ENCODE measurements around the gene PMF1. TPM values are rescaled to one million over a fixed set of nuclear protein-coding genes. Genes with fewer than 3 reads are reported as not detected.
A peak's percentile ranks its signal among the peaks of the same experiment; 100 is the strongest.
"Not testable (repeated sequence)": the region's sequence is repeated elsewhere in the genome, so short reads cannot be mapped to it uniquely, and the experiment has no call there.

PMF1 gene
- total RNA-seq, 2 donors from 2014 or later: 122 to 127 TPM

DNA sequence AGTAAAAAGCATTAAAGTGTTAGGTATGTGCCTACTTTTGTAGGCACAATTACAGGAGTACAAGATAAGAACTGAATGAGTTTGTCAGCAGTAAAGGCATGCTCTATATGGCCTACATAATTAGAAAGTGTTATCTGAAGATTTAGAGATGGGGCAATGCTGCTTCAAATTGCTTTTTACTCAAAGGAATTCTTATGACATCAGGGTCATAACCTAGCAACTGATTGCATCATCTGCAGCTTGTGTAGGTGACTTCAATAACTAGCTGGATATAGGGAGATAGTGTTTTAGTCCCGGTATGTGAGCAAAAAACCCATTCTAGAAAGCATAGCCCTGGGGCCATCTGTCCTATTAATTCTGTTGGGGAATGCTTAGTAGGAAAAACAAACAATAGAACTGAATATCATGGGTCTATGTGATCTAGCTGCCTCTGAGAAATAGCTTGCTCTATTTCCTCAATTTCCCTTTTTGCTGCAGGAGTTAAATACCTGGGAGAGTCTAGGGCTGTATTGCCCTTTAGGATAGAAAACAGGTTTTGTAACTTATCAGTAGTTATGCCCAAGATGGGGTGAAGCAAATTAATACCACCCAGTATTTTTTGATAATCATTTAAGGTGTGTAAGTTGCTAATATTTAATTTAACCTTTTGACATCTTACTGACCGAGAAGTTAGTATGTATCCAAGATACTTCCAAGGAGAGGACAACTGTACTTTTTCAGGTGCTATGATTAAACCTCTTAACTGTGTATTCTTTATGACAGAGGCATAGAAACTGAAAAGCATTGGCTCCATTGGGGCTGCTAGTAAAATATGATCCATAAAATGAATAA lies 26.2 kb upstream of the PMF1 start:
- not testable (repeated sequence) for H3K4me1 Mint-ChIP-seq (ENCODE audit: low read depth); DNase-seq; H3K27ac Mint-ChIP-seq; H3K4me3 Mint-ChIP-seq; H3K27me3 Mint-ChIP-seq (ENCODE audit: low read depth); H3K36me3 Mint-ChIP-seq (ENCODE audit: insufficient read depth in 2 of 2); ATAC-seq (replicated peaks in 1 of 2); H3K9me3 Mint-ChIP-seq

DNA sequence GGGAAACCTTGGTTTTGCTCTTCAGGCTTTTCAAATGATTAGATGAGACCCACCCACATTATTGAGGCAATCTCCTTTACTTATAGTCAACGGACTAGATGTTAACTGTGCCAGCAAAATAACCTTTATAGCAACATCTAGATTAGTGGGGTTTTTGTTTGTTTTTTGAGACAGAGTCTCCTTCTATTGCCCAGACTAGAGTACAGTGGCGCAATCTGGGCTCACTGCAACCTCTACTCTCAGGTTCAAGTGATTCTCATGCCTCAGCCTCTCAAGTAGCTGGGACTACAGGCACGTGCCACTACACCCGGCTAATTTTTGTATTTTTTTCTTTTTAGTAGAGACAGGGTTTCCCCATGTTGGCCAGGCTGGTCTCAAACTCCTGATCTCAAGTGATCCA lies 22.5 kb upstream of the PMF1 start:
- not testable (repeated sequence) for H3K9me3 Mint-ChIP-seq; DNase-seq; ATAC-seq (replicated peaks in 1 of 2); H3K27me3 Mint-ChIP-seq (ENCODE audit: low read depth); H3K4me1 Mint-ChIP-seq (ENCODE audit: low read depth); H3K27ac Mint-ChIP-seq; H3K4me3 Mint-ChIP-seq
- H3K36me3 Mint-ChIP-seq (ENCODE audit: insufficient read depth in 2 of 2): peaks cover 6 to 17% of the 10 kb centered on the region in 2 donors

DNA sequence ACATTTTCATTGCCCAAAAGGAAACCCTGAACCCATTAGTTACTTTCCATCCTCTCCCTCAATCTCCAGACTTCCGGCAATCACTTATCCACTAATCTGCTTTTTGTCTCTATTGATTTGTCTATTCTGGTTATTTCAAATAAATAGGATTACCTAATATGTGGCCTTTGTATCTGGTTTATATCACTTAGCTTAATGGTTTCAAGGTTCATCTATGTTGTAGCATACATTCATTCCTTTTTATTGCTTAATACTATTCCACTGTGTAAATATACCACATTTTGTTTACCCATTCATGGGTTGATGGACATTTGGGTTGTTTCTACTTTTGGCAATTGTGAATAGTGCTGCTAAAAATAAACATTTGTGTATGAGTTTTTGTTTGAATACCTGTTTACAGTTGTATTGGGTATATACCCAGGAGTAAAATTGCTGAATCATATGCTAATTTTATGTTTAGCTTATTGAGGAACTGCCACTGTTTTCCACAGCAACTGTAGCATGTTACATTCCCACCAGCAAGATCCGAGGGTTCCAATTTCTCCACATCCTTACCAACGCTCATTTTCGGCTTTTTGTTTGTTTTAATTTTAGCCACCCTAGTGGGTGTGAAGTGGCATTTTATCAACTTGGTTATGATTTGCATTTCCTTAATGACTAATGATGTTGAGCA lies 21.4 kb upstream of the PMF1 start:
- Mint-ChIP-seq H3K4me1 (ENCODE audit: low read depth) (no peaks in the 10 kb centered on the region), H3K27ac (no peak overlapping the region), H3K9me3 (peaks cover 0 to 1% of the 10 kb centered on the region in 2 donors), H3K27me3 (ENCODE audit: low read depth) (no peaks in the 10 kb centered on the region), H3K36me3 (ENCODE audit: insufficient read depth in 2 of 2) (peaks cover 9 to 26% of the 10 kb centered on the region in 2 donors), H3K4me3 (no peak overlapping the region)
- DNase-seq (no peak), ATAC-seq (replicated peaks in 1 of 2) (no peak)

DNA sequence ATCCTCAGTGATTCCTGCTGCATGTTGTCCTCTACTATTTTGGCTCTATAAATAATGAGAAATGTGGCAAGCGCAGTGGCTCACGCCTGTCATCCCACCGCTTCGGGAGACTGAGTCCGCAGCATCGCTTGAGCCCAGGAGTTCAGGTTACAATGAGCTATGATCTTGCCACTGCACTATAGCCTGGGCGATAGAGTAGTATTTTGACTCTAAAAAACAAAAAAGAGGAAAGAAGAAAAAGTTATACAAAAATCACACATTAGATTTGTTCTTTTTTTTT lies 19.7 kb upstream of the PMF1 start:
- no peaks in the 10 kb centered on the region for H3K27me3 Mint-ChIP-seq (ENCODE audit: low read depth)
- H3K4me3 Mint-ChIP-seq: peak overlapping the region in 1 of 2 donors; percentile 93
- peaks cover 11 to 28% of the 10 kb centered on the region in 2 donors for H3K36me3 Mint-ChIP-seq (ENCODE audit: insufficient read depth in 2 of 2)
- no peaks in the 10 kb centered on the region for H3K4me1 Mint-ChIP-seq (ENCODE audit: low read depth)
- H3K27ac Mint-ChIP-seq: peak overlapping the region; percentile 84
- DNase-seq: no peak
- no peak for ATAC-seq (replicated peaks in 1 of 2)
- H3K9me3 Mint-ChIP-seq: peaks cover 0 to 1% of the 10 kb centered on the region in 2 donors

DNA sequence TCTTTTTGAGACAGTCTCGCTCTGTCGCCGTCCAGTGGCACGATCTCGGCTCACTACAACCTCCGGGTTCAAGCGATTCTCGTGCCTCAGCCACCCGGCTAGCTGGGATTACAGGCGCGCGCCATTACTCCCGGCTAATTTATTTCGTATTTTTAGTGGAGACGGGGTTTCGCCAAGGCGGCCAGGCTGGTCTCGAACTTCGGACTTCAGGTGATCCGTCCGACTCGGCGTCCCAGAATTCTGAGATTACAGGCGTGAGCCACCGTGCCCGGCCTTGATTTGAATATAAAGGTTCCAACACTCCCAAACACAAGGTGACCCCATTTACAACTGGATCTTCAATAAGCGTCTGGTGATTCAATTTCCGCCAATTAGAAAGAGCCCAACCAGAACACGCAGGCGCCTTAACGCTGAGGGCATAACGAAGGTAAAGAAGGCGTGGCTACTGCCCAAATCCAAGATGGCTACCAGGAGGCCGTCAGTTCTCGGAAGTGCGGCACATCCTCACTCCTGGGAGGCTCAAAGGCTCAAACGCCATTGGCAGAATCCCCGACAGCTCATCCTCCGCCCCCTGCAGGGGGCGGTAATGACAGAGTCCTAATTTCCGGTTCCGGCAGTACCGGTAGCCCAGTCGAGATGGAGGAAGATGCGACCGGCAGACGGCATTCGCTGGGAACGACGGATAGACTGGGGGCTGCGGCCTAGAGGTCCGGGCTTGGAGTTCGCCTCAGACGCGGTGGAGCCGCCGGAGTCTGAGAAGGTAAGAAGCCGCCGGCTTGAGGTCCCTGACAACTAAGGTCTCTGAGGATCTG lies 19.1 kb upstream of the PMF1 start, which contains the start of gene SLC25A44:
Gene SLC25A44, plus strand, starts transcription at position 617 of the 812 bp plus-strand sequence. CDS start 5,744 bp downstream, outside the sequence.
- DNase-seq (peak; percentile 97), ATAC-seq (replicated peaks in 1 of 2) (peak; percentile 92 to 94)
- H3K27me3 Mint-ChIP-seq (ENCODE audit: low read depth): no peaks in the 10 kb centered on the region
- H3K9me3 Mint-ChIP-seq: peaks cover 0 to 1% of the 10 kb centered on the region in 2 donors
- peaks cover 13 to 31% of the 10 kb centered on the region in 2 donors for H3K36me3 Mint-ChIP-seq (ENCODE audit: insufficient read depth in 2 of 2)
- peak within 1 kb of the TSS in 1 of 2 donors; percentile 93 for H3K4me3 Mint-ChIP-seq
- H3K4me1 Mint-ChIP-seq (ENCODE audit: low read depth): no peaks in the 10 kb centered on the region
- peak within 1 kb of the TSS; percentile 84 for H3K27ac Mint-ChIP-seq

DNA sequence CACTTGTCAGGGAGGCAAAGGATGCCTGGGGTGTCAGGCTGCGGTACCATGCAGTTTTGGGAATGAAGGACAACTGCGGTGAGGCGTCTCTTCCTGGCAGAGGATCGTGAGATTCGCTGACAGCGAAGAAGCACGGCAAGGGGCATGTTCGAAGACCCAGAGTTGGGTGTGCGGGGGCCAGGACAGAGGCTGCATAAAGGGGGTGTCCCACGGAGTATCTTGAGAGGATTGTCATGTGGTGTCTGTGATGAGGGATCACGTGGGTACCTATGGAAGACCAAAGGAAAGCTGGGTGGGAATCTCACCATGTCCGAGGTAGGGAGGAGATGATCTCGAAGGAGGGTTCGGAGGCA lies 18.5 kb upstream of the PMF1 start:
- Mint-ChIP-seq H3K27me3 (ENCODE audit: low read depth) (no peaks in the 10 kb centered on the region), H3K9me3 (peaks cover 0 to 1% of the 10 kb centered on the region in 2 donors), H3K27ac (peak overlapping the region; percentile 84), H3K36me3 (ENCODE audit: insufficient read depth in 2 of 2) (peaks cover 16 to 35% of the 10 kb centered on the region in 2 donors), H3K4me1 (ENCODE audit: low read depth) (no peaks in the 10 kb centered on the region), H3K4me3 (peak overlapping the region in 1 of 2 donors; percentile 93)
- DNase-seq (no peak), ATAC-seq (replicated peaks in 1 of 2) (no peak)

DNA sequence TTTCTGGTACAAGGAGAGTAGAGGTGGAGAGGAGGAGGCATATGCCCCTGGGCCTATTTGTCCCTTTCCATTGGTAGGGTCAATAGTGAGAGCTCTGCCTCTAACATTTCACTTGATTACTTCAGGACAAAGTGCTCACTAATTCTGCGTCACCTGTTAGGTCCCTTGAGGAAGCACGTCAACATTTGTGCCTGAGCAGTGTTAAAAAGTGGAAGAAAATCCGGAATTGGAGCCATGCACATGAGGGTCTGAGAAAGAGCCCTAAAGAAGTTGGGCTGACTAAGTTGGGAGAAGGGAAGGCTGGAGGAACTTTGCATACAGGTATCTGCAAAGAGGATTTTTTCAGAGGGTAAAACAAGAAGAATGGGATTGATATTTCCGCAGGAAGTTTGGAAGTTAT lies 17.0 kb upstream of the PMF1 start:
- Mint-ChIP-seq H3K9me3 (no peaks in the 10 kb centered on the region), H3K27me3 (ENCODE audit: low read depth) (no peaks in the 10 kb centered on the region), H3K4me3 (peak overlapping the region in 1 of 2 donors; percentile 93), H3K27ac (peak overlapping the region; percentile 66), H3K4me1 (ENCODE audit: low read depth) (no peaks in the 10 kb centered on the region), H3K36me3 (ENCODE audit: insufficient read depth in 2 of 2) (peaks cover 26 to 46% of the 10 kb centered on the region in 2 donors)
- ATAC-seq (replicated peaks in 1 of 2) (no peak), DNase-seq (no peak)

- Mint-ChIP-seq H3K27ac (peak overlapping the region; percentile 66), H3K9me3 (no peaks in the 10 kb centered on the region), H3K36me3 (ENCODE audit: insufficient read depth in 2 of 2) (peaks cover 26 to 46% of the 10 kb centered on the region in 2 donors), H3K4me3 (peak overlapping the region in 1 of 2 donors; percentile 93), H3K27me3 (ENCODE audit: low read depth) (no peaks in the 10 kb centered on the region), H3K4me1 (ENCODE audit: low read depth) (no peaks in the 10 kb centered on the region)
- DNase-seq (no peak), ATAC-seq (replicated peaks in 1 of 2) (no peak)
Observed at GRCh38 chr1:156196445-156196844, 16.4 kb upstream of the PMF1 start.

DNA sequence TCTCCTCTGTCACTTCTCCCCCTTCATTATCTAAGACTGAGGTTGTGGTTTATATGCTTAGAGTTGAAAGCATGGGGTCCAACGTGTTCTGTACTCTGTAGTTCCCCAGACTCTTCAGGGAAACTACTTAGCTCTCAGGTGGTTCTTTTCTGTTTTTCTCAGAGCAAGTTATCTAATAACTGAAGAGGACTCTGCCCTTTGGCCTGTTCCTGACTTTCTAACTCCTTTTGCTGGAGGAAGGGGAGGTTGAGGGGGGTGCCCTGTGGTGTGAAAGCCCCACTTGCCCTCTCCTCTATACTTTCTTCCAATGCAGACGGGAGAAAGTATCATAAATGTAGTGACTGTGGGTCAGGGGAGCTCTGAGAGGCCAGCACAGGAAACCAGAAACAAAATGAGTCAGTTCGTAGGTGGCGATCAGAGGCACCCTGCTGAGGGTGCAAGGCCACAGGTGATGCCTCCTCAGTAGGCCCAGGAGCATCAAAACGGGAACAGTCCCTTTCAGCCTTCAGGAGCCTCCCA lies 13.9 kb upstream of the PMF1 start:
- Mint-ChIP-seq H3K4me3 (no peak overlapping the region), H3K36me3 (ENCODE audit: insufficient read depth in 2 of 2) (peaks cover 25 to 36% of the 10 kb centered on the region in 2 donors), H3K4me1 (ENCODE audit: low read depth) (peaks cover 3% of the 10 kb centered on the region)

DNA sequence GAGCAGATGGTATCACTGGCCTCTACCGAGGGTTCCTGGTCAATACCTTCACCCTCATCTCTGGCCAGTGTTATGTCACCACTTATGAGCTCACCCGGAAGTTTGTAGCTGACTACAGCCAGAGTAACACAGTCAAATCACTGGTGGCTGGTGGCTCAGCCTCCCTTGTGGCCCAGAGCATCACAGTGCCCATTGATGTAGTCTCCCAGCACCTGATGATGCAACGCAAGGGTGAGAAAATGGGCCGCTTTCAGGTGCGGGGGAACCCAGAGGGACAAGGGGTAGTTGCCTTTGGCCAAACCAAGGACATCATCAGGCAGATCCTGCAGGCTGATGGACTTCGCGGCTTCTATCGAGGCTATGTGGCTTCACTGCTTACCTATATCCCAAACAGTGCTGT lies 12.8 kb upstream of the PMF1 start:
- Mint-ChIP-seq H3K27me3 (ENCODE audit: low read depth) (no peaks in the 10 kb centered on the region), H3K4me1 (ENCODE audit: low read depth) (peaks cover 13% of the 10 kb centered on the region), H3K9me3 (no peaks in the 10 kb centered on the region), H3K4me3 (no peak overlapping the region), H3K27ac (peak overlapping the region; percentile 89), H3K36me3 (ENCODE audit: insufficient read depth in 2 of 2) (peaks cover 20 to 32% of the 10 kb centered on the region in 2 donors)
- ATAC-seq (replicated peaks in 1 of 2) (peak; percentile 27 to 52), DNase-seq (no peak)

More for the DNA sequence above, 13.9 kb upstream of the PMF1 start:
- ATAC-seq (replicated peaks in 1 of 2) (peak; percentile 86 to 88), DNase-seq (peak; percentile 68 to 71)
- Mint-ChIP-seq H3K27me3 (ENCODE audit: low read depth) (no peaks in the 10 kb centered on the region), H3K9me3 (no peaks in the 10 kb centered on the region), H3K27ac (peak overlapping the region; percentile 95)

- H3K27ac Mint-ChIP-seq: no peak overlapping the region
- no peaks in the 10 kb centered on the region for H3K9me3 Mint-ChIP-seq
- peaks cover 21 to 34% of the 10 kb centered on the region in 2 donors for H3K36me3 Mint-ChIP-seq (ENCODE audit: insufficient read depth in 2 of 2)
- peaks cover 31% of the 10 kb centered on the region for H3K4me1 Mint-ChIP-seq (ENCODE audit: low read depth)
- DNase-seq (no peak), ATAC-seq (replicated peaks in 1 of 2) (no peak)
- no peaks in the 10 kb centered on the region for H3K27me3 Mint-ChIP-seq (ENCODE audit: low read depth)
- H3K4me3 Mint-ChIP-seq: peak overlapping the region in 1 of 2 donors; percentile 56
Observed at GRCh38 chr1:156203331-156203730, 9.5 kb upstream of the PMF1 start.

DNA sequence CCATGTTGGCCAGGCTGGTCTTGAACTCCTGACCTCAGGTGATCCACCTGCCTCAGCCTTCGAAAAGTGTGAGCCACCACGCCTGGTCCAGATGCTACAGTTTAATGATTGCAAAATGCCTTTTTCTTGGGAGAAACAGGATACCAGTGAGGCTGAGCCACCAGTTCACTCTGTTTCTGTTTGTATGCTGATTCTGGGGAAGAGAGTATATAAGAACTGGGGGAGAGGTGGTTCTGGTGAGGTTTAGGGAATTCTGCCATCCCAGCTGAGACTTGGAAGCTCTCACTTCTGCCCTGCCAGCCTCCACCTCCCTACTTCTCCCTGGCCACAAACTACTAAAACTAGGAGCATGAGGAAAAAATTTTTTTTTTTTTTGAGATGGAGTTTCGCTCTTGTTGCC lies 8.1 kb upstream of the PMF1 start:
- ATAC-seq (replicated peaks in 1 of 2) (no peak), DNase-seq (no peak)
- H3K9me3 Mint-ChIP-seq: no peaks in the 10 kb centered on the region
- no peak overlapping the region for H3K4me3 Mint-ChIP-seq
- peaks cover 18 to 35% of the 10 kb centered on the region in 2 donors for H3K36me3 Mint-ChIP-seq (ENCODE audit: insufficient read depth in 2 of 2)
- no peaks in the 10 kb centered on the region for H3K27me3 Mint-ChIP-seq (ENCODE audit: low read depth)
- no peak overlapping the region for H3K27ac Mint-ChIP-seq
- peaks cover 42% of the 10 kb centered on the region for H3K4me1 Mint-ChIP-seq (ENCODE audit: low read depth)
